ENCODE data around the gene KCNN3. TPM values are rescaled to one million over a fixed set of nuclear protein-coding genes. Genes with fewer than 3 reads are reported as not detected.

KCNN3 gene
- 1 to 10 TPM; 2.7 to 6.6 (median 3.7) TPM for total RNA-seq

DNA sequence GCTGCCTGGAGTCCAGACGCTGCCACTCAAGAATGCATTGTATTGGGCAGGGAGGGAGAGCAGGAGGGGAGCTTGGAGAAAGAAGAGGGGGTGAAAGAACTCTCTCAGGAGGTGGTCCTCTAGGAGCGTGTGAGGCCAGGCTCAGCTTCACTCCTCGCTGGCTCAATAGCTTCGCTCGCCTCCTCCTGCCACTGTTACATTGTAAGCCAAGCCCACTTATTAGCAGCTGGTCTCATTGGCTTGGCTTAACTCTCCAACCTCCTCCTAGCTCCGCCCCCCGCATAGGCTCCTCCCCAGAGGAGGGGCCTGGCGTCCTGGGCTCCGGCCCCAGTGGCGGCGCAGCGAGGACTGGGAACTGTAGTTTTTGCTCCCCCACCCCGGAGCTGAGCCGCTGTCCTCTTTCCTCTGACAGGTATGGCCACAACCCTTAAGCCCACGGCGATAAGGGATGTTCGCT is at the start of gene KCNN3:
TSS of gene KCNN3 (minus strand) at position 167 of the 457 bp plus-strand sequence. CDS start 317 bp downstream, outside the sequence.
- H3K27ac ChIP-seq: no peak within 1 kb of the TSS
- peak; percentile 90 to 95 for DNase-seq
- peaks cover 12 to 38% (median 26%) of the 10 kb centered on the region in 4 donors for H3K4me1 ChIP-seq
- H3K27me3 ChIP-seq: peaks cover 0 to 5% (median 2%) of the 10 kb centered on the region in 4 donors
- no peaks in the 10 kb centered on the region for H3K36me3 ChIP-seq
- 1% methylated on average over 14 to 16 of the region's 17 CpGs for WGBS, 2 donors
- ATAC-seq (ENCODE audit: low FRiP score in 2 of 2): peak; percentile 97 to 98
- TF ChIP-seq POLR2AphosphoS5 (IDR thresholded peaks at IDR 0.05) (no peak), POLR2A (IDR thresholded peaks at IDR 0.05) (peak in 1 of 4 donors; percentile 36)
- peak within 1 kb of the TSS in 3 of 4 donors; percentile 29 to 47 (median 47) for H3K4me3 ChIP-seq
- H3K9me3 ChIP-seq: no peaks in the 10 kb centered on the region

DNA sequence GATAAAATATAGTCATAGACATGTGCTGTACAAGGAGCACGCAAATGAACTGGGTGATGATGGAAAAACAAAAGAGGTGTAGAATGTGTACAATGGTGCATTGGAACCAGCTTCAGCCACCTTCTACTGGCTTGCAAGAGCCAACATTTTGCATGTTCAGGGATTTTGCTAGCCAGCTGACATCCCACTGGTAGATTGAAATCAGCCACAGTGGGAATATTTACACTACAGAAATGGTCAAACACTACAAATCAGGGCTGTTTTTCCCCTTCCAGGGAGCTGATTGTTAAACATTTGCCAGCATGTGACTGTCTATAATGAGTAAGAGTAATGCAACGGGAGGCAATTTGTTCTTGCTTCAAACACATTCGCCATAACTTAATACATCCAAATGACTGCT is 43.2 kb upstream of the KCNN3 start:
- H3K9me3 ChIP-seq: no peaks in the 10 kb centered on the region
- DNase-seq (no peak), ATAC-seq (ENCODE audit: low FRiP score in 2 of 2) (no peak)
- TF ChIP-seq, protein P1, sequence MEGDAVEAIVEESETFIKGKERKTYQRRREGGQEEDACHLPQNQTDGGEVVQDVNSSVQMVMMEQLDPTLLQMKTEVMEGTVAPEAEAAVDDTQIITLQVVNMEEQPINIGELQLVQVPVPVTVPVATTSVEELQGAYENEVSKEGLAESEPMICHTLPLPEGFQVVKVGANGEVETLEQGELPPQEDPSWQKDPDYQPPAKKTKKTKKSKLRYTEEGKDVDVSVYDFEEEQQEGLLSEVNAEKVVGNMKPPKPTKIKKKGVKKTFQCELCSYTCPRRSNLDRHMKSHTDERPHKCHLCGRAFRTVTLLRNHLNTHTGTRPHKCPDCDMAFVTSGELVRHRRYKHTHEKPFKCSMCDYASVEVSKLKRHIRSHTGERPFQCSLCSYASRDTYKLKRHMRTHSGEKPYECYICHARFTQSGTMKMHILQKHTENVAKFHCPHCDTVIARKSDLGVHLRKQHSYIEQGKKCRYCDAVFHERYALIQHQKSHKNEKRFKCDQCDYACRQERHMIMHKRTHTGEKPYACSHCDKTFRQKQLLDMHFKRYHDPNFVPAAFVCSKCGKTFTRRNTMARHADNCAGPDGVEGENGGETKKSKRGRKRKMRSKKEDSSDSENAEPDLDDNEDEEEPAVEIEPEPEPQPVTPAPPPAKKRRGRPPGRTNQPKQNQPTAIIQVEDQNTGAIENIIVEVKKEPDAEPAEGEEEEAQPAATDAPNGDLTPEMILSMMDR (IDR thresholded peaks at IDR 0.05): no peak
- TF ChIP-seq EP300 (IDR thresholded peaks at IDR 0.05): no peak
- TF ChIP-seq POLR2AphosphoS5 (IDR thresholded peaks at IDR 0.05): no peak
- H3K4me1 ChIP-seq: no peaks in the 10 kb centered on the region
- no peaks in the 10 kb centered on the region for H3K36me3 ChIP-seq
- WGBS, 2 donors: 83 to 90% methylated on average over 3 of the region's 3 CpGs
- H3K27me3 ChIP-seq: no peaks in the 10 kb centered on the region
- no peak overlapping the region for H3K27ac ChIP-seq
- no peak overlapping the region for H3K4me3 ChIP-seq

DNA sequence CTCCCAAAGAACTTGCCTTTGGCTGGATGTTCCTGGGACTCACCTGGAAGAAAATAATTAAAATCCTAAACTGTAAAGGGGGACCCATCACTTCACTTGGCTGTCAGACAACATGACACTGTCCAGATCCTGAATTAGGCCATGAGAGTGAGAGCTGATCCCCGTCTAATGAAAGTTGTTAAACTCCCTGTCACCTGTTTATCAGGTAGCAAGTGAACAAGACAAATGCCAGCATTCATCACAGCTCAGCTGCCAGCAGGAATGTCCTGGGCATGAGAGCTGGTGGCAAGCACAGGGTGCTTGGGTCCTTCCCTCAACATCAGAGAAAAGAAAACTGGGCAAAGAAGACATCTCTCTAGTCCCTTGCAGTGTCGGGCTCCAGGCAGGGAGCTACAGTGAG is 42.7 kb upstream of the KCNN3 start:
- TF ChIP-seq POLR2A (IDR thresholded peaks at IDR 0.05) (no peak), EP300 (IDR thresholded peaks at IDR 0.05) (no peak), POLR2AphosphoS5 (IDR thresholded peaks at IDR 0.05) (no peak)
- TF ChIP-seq, protein P1 (IDR thresholded peaks at IDR 0.05): no peak
- Histone ChIP-seq H3K4me3 (no peak overlapping the region), H3K36me3 (no peaks in the 10 kb centered on the region), H3K4me1 (no peaks in the 10 kb centered on the region), H3K9me3 (no peaks in the 10 kb centered on the region), H3K27me3 (no peaks in the 10 kb centered on the region), H3K27ac (no peak overlapping the region)
- no peak for ATAC-seq (ENCODE audit: low FRiP score in 2 of 2)
- DNase-seq: no peak
- 92 to 94% methylated on average over 2 of the region's 2 CpGs for WGBS, 2 donors

DNA sequence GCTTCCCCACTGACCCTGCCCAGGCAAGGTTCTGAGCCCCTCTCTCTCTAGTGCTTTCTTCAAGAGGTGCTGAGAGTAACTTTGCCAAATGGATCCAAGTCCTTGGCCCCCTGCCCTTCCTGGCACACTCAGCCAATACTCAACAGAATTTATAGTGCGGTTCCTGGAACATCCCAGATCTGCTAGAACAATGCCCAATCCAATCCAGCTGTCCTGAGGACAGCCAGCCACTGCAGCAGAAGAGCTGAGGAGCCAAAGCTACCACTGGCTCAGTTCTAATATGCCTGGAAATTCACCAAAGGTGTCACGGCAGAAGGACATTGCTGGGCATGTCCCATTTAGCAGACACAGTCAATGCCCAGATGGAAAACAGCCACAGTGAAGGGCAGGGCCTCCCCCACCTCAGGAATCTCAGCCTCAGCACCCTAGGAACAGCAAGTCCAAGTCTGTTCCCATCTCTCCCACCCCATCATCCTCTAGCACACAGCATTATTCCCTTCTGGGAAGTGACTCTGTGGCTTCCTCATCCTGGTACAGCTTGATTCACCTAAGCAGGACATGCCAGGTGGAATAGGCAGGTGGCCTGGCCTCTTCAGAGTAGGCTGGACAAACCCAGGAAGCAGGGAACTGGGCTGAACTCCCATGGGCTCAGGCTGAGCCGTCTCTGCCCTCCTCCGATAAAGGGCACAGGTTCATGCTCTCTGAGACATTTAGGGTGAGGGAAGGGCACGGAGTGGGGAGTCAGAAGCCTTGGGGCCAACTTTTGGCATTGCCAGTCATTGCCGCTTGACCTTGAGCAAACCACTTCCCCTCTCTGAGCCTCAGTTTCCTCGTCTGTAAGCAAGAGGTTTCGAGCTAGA is 41.8 kb upstream of the KCNN3 start:
- DNase-seq: no peak
- Histone ChIP-seq H3K9me3 (no peaks in the 10 kb centered on the region), H3K27me3 (no peaks in the 10 kb centered on the region), H3K4me1 (no peaks in the 10 kb centered on the region), H3K4me3 (no peak overlapping the region), H3K27ac (no peak overlapping the region), H3K36me3 (no peaks in the 10 kb centered on the region)
- 91 to 100% methylated on average over 6 to 8 of the region's 8 CpGs for WGBS, 2 donors
- ATAC-seq (ENCODE audit: low FRiP score in 2 of 2): no peak
- TF ChIP-seq, protein P1 (IDR thresholded peaks at IDR 0.05): no peak
- TF ChIP-seq POLR2A (IDR thresholded peaks at IDR 0.05): no peak
- TF ChIP-seq POLR2AphosphoS5 (IDR thresholded peaks at IDR 0.05): no peak
- no peak for TF ChIP-seq EP300 (IDR thresholded peaks at IDR 0.05)

DNA sequence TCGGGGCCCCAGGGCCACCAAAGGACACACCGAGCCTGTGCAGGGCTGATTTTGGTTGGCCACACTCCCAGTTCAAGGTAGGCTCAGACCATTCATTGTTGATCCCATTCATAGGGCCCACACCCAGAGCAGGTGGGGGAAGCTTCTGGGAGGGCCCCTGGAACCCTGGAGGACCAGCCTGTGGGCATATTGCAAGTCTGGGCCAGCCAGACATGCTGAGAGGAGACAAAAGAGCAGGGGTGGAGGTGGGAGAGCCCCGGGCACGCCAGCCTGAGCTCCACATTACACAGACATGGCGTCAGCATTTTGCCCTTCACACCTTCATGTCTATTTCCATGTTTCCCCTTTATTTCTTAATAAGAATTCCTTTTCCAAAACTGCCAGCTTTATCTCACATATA is 40.8 kb upstream of the KCNN3 start:
- Histone ChIP-seq H3K27ac (no peak overlapping the region), H3K4me3 (no peak overlapping the region), H3K36me3 (no peaks in the 10 kb centered on the region), H3K9me3 (no peaks in the 10 kb centered on the region), H3K27me3 (no peaks in the 10 kb centered on the region), H3K4me1 (no peaks in the 10 kb centered on the region)
- TF ChIP-seq POLR2A (IDR thresholded peaks at IDR 0.05) (no peak), POLR2AphosphoS5 (IDR thresholded peaks at IDR 0.05) (no peak), EP300 (IDR thresholded peaks at IDR 0.05) (no peak)
- TF ChIP-seq, protein P1 (IDR thresholded peaks at IDR 0.05): no peak
- no peak for ATAC-seq (ENCODE audit: low FRiP score in 2 of 2)
- 89 to 96% methylated on average over 4 to 5 of the region's 5 CpGs for WGBS, 2 donors
- DNase-seq: no peak
